ENCODE results near the gene RALGAPA1. TPM values are rescaled to one million over a fixed set of nuclear protein-coding genes. Genes with fewer than 3 reads are reported as not detected.
"Not testable (repeated sequence)": the region's sequence is repeated elsewhere in the genome, so short reads cannot be mapped to it uniquely, and the experiment has no call there.

RALGAPA1 gene
- total RNA-seq, 1 experiment from 2014 or later, result 11.8 TPM

DNA sequence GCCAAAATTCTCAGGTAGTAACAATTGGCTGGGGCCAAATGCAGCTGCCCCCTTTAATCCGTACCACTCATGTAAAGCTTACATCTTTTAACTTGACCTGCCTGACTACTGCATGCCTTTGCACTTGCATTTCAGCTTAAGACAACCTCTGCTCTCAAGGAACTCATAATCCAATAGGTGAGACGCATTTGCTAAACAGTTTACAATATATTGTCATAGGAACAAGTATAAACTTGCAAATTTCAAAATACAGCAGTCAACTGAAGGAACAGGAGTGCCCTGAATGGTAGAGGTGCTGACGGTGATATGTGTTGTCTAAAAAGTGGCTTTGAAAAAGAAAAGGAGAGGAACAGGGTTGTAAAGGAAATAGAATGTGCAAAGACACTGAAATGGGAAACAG lies 13.4 kb upstream of the RALGAPA1 start:
- DNase-seq (ENCODE audit: low read depth), result no peak

DNA sequence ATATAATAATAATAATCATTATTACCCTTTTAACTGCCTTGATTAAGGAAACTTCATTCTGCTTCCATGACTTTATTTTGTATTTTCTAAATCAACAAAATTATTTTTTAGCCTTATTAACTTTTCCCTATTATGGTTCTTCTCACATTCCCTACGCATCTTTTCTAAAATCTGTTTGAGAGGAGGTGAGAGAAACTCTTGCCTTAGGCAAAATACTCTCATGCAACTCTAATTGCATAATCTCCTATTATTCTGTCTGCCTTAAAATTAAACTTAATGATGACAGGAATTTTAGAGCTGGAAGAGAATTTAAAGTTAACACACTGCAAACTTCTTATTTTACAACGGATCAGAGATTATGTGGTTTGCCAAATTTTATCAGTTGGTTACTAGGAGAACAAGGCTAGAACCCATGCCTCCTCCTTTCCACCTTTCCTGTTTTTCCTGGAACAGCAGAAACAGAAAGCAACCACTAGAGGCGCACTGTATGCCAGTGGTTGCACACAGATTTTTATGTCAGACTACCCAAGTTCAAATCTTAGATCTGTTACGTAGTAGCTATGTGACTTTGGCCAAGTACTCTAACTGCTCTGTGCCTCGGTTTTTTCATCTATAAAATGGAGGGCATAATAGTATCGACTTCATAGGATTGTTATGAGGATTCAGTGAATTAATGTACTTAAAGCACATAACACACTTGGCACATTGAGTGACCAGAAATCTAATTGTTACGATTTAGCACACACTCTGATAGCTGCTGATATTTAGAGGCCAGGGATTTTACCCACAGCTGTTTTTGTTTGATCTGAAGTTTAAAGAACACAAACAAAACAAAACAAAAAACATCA lies 12.7 kb upstream of the RALGAPA1 start:
- DNase-seq (ENCODE audit: low read depth), result peak; percentile 35

GRCh38 chr14:35819591-35820540 lies 10.8 kb upstream of the RALGAPA1 start:
- DNase-seq (ENCODE audit: low read depth), result no peak

DNA sequence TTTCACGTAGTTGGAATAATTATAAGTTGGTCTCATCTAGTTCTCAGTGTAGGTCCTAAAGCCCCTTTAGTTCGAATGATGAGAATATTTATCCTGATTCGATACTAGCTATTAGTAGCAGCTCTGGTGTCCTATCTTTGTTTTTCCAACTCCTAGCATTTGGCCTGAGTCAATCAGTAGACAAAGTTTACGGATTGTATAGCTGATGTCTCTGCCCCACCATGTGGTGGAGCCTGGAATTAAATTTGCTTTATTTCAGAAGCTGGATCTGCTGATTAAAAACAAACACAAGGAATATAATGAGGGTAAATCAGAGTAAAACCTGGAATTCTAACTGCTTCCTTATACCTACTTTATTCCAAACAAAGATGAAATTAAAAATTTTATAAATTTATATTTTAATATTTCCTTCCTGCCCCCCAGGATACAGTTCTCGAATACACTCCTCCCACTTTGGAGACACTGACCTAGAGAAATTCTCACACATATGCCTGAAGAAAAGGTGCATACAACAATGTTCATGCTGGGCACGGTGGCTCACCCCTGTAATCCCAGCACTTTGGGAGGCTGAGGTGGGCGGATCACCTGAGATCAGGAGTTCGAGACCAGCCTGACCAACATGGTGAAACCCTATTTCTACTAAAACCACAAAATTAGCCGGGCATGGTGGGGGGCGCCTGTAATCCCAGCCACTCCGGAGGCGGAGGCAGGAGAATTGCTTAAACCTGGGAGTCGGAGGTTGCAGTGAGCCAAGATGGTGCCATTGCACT lies 9.4 kb upstream of the RALGAPA1 start:
- DNase-seq (ENCODE audit: low read depth), result peak; percentile 32

- DNase-seq (ENCODE audit: low read depth), result peak; percentile 18
Observed at GRCh38 chr14:35814371-35815005, 5.4 kb upstream of the RALGAPA1 start.

DNA sequence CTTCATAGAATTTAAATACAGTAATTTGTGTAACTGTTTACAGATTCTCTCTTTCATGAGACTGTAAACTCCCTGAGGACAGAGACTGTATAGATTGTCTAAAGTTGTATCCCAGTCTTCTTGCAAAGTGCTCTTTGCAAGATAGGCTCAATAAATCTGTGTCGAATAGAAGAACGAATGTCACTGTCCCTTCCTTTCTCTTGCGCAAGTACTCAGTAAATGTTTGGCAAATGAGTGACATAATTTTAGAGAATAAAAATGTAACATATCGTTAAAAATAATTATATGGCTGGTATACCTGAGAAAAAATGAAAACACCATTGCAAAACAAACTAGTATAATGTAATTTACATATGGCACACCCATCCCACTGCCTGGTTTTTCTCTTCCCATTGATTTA lies 1.9 kb upstream of the RALGAPA1 start:
- DNase-seq (ENCODE audit: low read depth), result no peak

DNA sequence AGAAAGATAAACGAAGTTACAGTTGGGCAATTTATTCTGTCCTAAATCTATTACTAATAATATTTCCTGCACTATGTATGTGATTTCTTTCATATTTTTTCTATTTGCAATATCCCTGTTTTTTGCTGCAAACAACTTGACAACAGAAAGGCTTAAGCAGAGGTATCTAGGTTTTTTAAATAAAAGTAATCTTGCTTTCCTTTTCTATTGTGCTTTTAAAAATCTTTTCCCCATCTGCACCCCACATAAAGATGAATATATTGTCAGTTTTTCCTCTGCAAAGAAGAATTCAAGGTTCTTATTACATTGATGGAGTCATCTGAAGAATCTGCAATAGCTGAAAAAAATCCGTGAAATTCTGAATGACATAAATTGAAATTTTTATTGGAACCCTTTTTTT lies 502 bp upstream of the RALGAPA1 start:
- DNase-seq (ENCODE audit: low read depth), result no peak

GRCh38 chr14:35808076-35808637 lies 938 bp downstream of the RALGAPA1 start:
- DNase-seq (ENCODE audit: low read depth), result no peak

DNA sequence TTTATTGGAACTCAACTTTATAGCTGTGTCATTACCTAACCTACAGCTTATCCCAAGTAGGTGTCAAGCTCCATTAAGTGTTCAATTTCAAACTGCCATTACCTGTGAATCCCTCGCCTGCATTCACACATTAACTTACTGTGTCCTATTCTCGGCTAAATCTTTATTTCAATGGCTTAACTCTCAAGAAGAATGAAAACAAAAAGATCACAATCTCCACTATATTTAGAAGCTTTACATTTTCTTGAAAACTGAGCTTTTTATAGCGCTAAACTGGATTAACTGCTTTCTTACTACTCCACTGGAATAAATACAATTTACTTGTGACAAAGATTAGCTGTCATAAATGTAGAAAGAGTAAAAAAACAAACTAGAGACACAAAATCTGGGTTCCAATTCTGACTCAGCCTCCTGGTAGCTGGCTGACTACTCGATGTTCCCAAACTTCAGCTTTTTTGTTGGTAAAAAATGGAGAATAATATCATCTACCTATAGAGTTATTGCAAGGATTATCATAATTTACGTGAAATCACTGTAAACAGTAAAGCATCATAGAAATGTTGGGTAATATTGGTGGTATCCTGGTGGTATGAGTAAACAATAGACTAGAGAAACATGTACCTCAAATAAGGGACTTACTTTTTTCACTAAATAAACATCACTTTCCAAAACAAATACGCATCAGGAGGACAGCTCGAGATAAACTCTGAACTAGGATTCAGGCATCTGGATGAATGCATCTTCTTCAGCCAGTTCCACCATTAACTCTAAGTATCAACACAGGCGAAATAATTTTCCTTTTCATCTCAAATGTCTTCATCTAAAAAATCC lies 1.7 kb downstream of the RALGAPA1 start:
- DNase-seq (ENCODE audit: low read depth), result no peak

DNA sequence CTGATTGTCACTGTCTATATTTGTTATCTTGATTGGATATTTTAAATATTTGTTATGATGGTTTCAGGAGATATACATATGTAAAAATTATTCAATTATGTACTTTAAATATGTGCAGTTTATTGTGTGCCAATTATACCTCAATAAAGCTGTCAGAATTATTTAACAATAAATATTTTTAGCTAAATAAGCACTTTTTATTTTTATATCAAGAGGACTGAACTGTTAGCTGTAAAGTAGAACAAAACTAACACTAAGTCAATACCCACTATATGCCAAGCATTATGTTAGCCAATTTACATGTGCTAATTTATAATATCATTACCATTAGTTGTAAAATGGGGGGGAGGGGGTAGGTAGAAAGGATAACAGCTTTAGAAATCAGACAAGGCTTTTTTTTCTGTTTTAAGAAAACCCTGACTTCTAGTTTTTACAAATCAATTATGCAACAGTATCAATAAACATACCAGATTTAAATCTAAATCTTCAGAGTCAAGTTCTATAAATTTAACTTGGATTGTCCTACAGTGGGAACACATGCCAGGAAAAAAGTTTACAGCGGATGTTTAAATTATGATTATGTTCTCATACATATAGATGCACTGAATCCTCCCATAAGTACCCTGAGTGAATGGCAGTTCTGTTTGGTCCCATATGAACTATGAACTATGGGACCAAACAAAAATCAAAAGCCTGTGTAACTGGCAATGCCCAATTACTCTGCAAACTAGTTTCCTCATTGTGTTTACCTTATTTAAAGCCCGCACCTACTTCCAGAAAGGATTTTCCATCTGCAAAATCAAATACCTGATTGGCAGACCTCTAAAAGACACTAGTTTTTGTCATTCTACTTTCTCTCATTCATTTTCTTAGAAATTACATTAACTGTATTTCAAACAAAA lies 2.8 kb downstream of the RALGAPA1 start:
- DNase-seq (ENCODE audit: low read depth), result no peak

GRCh38 chr14:35797796-35798195 lies 11.3 kb downstream of the RALGAPA1 start:
- DNase-seq (ENCODE audit: low read depth), result no peak

- DNase-seq (ENCODE audit: low read depth), result peak; percentile 54
Observed at GRCh38 chr14:35789651-35790050, 19.4 kb downstream of the RALGAPA1 start.

DNA sequence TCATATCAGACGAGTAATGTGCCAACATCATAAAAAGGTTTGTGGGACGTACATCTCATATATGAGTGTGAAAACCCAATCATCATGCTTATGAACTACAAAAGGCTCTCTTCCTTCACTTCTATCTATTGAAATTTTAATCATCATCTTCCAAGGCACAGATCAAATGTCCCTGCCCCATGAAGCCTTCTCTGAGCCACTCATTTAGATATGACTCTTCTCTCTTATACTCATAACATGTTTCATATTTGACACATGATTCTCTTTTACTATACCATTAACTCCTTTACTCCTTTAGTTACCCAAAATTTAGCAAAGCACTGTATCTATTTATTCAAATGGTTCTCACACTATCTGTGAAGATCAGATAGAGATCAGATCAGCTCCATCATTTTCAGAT lies 22.2 kb downstream of the RALGAPA1 start:
- no peak for DNase-seq (ENCODE audit: low read depth)

GRCh38 chr14:35783699-35784098 lies 25.4 kb downstream of the RALGAPA1 start:
- no peak for DNase-seq (ENCODE audit: low read depth)

DNA sequence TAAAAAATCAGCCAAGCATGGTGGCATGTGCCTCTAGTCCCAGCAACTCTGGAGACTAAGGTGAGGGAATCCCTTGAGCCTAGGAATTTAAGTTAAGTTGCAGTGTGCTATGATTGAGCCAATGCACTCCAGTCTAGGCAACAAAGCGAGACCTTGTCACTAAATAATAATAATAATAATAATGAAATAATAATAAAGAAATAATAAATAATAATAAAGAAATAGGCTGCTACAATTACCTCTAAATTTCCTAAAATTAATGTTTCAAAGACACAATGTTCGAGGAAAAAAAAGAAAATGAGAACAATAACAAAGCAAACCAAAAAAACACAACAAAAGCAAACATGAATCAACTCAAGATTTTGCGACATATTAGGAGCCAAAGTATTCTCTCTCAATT lies 29.7 kb downstream of the RALGAPA1 start:
- no peak for DNase-seq (ENCODE audit: low read depth)

DNA sequence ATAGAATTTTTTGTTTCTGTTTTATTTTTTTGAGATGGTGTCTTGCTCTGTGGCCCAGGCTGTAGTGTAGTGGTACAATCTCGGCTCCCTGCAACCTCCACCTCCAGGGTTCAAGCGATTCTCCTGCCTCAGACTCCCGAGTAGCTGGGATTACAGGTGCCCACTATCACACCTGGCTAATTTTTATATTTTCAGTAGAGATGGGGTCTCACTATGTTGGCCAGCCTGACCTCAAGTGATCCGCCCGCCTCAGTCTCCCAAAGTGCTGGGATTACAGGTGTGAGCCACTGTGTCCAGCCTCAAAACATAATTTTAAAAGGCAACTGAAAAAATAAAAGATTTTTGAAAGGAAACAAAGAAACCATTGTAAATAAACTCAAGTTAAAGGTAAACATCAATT lies 31.5 kb downstream of the RALGAPA1 start:
- not testable (repeated sequence) for DNase-seq (ENCODE audit: low read depth)

- DNase-seq (ENCODE audit: low read depth), result no peak
Observed at GRCh38 chr14:35776823-35777222, 32.3 kb downstream of the RALGAPA1 start.

GRCh38 chr14:35776085-35776484 lies 33.0 kb downstream of the RALGAPA1 start:
- not testable (repeated sequence) for DNase-seq (ENCODE audit: low read depth)

DNA sequence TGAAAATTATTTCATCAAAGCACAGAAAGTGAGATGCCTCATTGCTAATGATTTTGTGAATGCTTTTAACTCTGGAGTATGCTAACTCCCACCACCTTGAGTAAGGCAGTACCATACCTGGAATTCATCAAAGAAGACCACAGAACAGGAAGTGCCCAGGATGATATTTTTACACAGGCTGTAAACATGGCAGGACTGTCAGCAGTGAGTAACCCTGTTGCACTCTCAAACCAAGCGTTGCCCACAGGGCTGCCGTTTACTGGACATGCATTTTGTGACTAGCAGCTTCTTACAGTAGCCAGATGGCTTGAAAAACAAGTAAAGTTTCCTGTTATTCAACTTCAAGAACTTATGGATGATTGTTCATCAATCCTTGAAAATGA lies 42.4 kb downstream of the RALGAPA1 start:
- DNase-seq (ENCODE audit: low read depth), result no peak

All from HT1080 (cell line).